SHP77 treated with DMSO at 0.1 percent for 48 hours (cell line): ENCODE data around the gene FXYD1.

ENCODE experiments used
- DNase-seq: peaks from one replicate; lab custom pipeline; 2025; lab: John Stamatoyannopoulos, UW

The FXYD1 gene

GRCh38 chr19:35162471-35163326, 24.1 kb downstream of the FXYD1 start:
- no peak for DNase-seq

GRCh38 chr19:35164418-35164817, 25.8 kb downstream of the FXYD1 start:
- no peak for DNase-seq

GRCh38 chr19:35165200-35166058, 26.8 kb downstream of the FXYD1 start:
- DNase-seq: no peak

GRCh38 chr19:35166100-35167063, 27.8 kb downstream of the FXYD1 start:
- DNase-seq: no peak

GRCh38 chr19:35167251-35168119, 28.9 kb downstream of the FXYD1 start:
- DNase-seq: no peak

GRCh38 chr19:35168196-35168595, 29.6 kb downstream of the FXYD1 start:
- no peak for DNase-seq

- no peak for DNase-seq
Measured at GRCh38 chr19:35169221-35169995, 30.8 kb downstream of the FXYD1 start.

- DNase-seq: no peak
Measured at GRCh38 chr19:35170359-35171061, 31.9 kb downstream of the FXYD1 start.

- DNase-seq: no peak
Measured at GRCh38 chr19:35171730-35172129, 33.1 kb downstream of the FXYD1 start.

- DNase-seq: no peak
Measured at GRCh38 chr19:35174226-35174625, 35.6 kb downstream of the FXYD1 start.

GRCh38 chr19:35176181-35176570, 37.6 kb downstream of the FXYD1 start:
- no peak for DNase-seq

- DNase-seq: no peak
Measured at GRCh38 chr19:35177377-35178274, 39.0 kb downstream of the FXYD1 start.

GRCh38 chr19:35178701-35179100, 40.1 kb downstream of the FXYD1 start:
- DNase-seq: no peak

GRCh38 chr19:35179830-35180229, 41.2 kb downstream of the FXYD1 start:
- DNase-seq: no peak

- DNase-seq: no peak
Measured at GRCh38 chr19:35181387-35181786, 42.8 kb downstream of the FXYD1 start.

GRCh38 chr19:35184267-35184666, 45.6 kb downstream of the FXYD1 start:
- DNase-seq: no peak

GRCh38 chr19:35184884-35185283, 46.3 kb downstream of the FXYD1 start:
- no peak for DNase-seq
